GM12872 (cell line): ENCODE data around the gene SCN1B.

ENCODE experiments used
- TF ChIP-seq, protein P1 (sequence below): IDR thresholded peaks from 3 replicates; pipeline ENCODE4 v1.5.1; 2011; ENCODE audit warnings: low read depth, mild to moderate bottlenecking, low read length, moderate library complexity; ENCODE audit not compliant: insufficient read depth

SCN1B gene

GRCh38 chr19:35053667-35054293 lies 23.5 kb downstream of the SCN1B start:
- TF ChIP-seq, protein P1, sequence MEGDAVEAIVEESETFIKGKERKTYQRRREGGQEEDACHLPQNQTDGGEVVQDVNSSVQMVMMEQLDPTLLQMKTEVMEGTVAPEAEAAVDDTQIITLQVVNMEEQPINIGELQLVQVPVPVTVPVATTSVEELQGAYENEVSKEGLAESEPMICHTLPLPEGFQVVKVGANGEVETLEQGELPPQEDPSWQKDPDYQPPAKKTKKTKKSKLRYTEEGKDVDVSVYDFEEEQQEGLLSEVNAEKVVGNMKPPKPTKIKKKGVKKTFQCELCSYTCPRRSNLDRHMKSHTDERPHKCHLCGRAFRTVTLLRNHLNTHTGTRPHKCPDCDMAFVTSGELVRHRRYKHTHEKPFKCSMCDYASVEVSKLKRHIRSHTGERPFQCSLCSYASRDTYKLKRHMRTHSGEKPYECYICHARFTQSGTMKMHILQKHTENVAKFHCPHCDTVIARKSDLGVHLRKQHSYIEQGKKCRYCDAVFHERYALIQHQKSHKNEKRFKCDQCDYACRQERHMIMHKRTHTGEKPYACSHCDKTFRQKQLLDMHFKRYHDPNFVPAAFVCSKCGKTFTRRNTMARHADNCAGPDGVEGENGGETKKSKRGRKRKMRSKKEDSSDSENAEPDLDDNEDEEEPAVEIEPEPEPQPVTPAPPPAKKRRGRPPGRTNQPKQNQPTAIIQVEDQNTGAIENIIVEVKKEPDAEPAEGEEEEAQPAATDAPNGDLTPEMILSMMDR = no peak

- TF ChIP-seq, protein P1 = no peak
These were observed 24.4 kb downstream of the SCN1B start for GRCh38 chr19:35054626-35055025.

GRCh38 chr19:35055715-35056179 lies 25.5 kb downstream of the SCN1B start:
- TF ChIP-seq, protein P1 = peak; percentile 52

DNA sequence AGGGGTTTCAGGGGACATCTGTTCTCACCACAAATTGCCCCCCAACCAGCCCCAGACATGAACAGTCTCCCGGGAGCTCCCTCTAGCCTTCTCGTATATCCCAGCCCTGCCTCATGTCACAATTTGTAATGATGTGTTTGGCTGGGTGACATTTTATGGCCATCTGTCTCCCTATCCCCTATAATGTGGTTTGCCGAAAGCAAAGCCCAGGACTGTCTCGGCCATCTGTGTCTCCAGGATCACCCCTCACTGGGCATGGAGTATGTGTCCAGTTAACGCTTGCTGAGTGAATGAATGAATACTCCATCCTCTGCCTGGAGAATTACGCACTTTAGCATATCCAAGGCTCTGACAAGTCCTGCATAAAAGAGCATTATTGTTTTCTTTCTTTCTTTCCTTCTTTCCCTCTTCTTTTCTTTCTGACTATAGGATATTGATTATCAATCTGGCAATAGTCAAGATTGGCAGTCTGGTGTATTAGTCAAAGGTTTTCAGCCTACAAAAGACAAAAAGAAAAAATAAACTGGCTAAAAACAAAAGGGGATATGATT lies 26.3 kb downstream of the SCN1B start:
- TF ChIP-seq, protein P1 = no peak

DNA sequence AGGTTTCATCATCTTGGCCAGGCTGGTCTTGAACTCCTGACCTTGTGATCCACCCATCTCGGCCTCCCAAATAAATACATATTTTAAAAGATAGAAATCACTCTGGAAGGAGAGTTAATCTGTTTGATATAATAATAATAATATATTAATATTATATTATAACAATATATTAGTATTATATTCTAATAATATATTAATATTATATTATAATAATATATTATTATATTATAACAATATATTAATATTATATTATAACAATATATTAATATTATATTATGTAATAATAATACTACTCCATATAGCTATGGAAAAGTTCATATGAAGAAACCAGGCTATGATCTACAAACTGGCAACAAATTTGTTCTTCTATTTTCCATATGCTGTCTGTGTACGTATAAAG lies 28.1 kb downstream of the SCN1B start:
- TF ChIP-seq, protein P1 = no peak

- TF ChIP-seq, protein P1 = no peak
These were observed 28.9 kb downstream of the SCN1B start for GRCh38 chr19:35059006-35059798.

- TF ChIP-seq, protein P1 = no peak
These were observed 29.5 kb downstream of the SCN1B start for GRCh38 chr19:35059799-35060091.
